Measurements from ENCODE around the gene CASQ2.

DNA sequence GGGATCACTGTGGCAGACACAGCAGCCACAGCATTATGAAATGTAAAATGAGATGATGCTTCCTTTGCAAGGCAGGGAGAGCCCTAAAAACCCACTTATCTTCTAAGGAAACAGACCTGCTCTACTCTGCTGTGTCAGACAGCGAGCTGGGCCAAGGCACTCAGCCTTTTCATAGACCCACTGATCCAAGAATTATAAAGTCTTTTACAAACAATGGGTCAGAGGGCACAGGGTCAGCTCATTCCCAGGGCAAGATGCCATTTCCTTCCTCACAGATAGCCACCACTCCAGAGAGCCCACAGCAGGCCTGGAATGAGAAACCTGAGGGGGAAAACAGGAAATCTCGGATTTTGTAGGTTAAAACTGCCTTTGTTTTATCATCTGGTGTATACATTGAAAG lies 42.9 kb downstream of the CASQ2 start:
- TF ChIP-seq, protein P1, sequence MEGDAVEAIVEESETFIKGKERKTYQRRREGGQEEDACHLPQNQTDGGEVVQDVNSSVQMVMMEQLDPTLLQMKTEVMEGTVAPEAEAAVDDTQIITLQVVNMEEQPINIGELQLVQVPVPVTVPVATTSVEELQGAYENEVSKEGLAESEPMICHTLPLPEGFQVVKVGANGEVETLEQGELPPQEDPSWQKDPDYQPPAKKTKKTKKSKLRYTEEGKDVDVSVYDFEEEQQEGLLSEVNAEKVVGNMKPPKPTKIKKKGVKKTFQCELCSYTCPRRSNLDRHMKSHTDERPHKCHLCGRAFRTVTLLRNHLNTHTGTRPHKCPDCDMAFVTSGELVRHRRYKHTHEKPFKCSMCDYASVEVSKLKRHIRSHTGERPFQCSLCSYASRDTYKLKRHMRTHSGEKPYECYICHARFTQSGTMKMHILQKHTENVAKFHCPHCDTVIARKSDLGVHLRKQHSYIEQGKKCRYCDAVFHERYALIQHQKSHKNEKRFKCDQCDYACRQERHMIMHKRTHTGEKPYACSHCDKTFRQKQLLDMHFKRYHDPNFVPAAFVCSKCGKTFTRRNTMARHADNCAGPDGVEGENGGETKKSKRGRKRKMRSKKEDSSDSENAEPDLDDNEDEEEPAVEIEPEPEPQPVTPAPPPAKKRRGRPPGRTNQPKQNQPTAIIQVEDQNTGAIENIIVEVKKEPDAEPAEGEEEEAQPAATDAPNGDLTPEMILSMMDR (IDR thresholded peaks at IDR 0.05; ENCODE audit: insufficient read depth, low read depth, low read length): no peak
- TF ChIP-seq EZH2 (IDR thresholded peaks at IDR 0.05; ENCODE audit: insufficient read depth, low read length): no peak

Data from astrocyte (in vitro differentiated cells and primary cell).